Pancreas (tissue), 10 donors: ENCODE measurements around the gene VNN1. TPM values are rescaled to one million over a fixed set of nuclear protein-coding genes. Genes with fewer than 3 reads are reported as not detected.

Experiments
- ATAC-seq, 4 donors: fragments of 200-7000 bp; cut with Tn5 transposase; one replicate each; pipeline versions ENCODE4 v1.8.0 to v1.9.1; 2020; ENCODE audit warnings: mild to moderate bottlenecking in 4 of 4, moderate library complexity in 4 of 4
- DNase-seq, 6 donors: peaks; one replicate each; pipeline ENCODE4 v3.0.0-alpha.2; 2020
- FAIRE-seq: peaks from 2 replicates; lab custom pipeline; 2012; peaks lifted over from hg19 to GRCh38; lab: Jason Lieb, UNC
- H3K27ac ChIP-seq, 4 donors: fragments of 200-600 bp; sonication (generic); 1 replicate in 3 of 4; 2 replicates in 1 of 4; pipeline versions ENCODE4 v1.5.0 to v1.8.0; 2020
- H3K27me3 ChIP-seq, 4 donors: fragments of 200-600 bp; one replicate each; pipeline ENCODE4 v1.8.0; 2021
- H3K36me3 ChIP-seq, 3 donors: fragments of 200-600 bp; sonication (generic) in 1 of 3; one replicate each; pipeline versions ENCODE4 v1.5.0 to v1.8.0; 2020 to 2021
- H3K4me1 ChIP-seq, 3 donors: fragments of 200-600 bp; one replicate each; pipeline ENCODE4 v1.8.0; 2021
- H3K4me3 ChIP-seq, 4 donors: fragments of 200-600 bp; sonication (generic) in 2 of 4; one replicate each; pipeline versions ENCODE4 v1.5.0 to v1.8.0; 2020 to 2021
- H3K9me3 ChIP-seq, 4 donors: fragments of 200-600 bp; one replicate each; pipeline ENCODE4 v1.8.0; 2021
- WGBS, 2 donors: extraction: QIAGEN DNeasy Blood & Tissue Kit; methylation state at CpG; one replicate each; pipeline ENCODE4 v1.1.7; 2013; 5-methylcytosine and 5-hydroxymethylcytosine counted together
- intact Hi-C, 3 donors: fragments of 100-400 bp; cut with DNase I; formaldehyde crosslinking; loops; one replicate each; pipeline versions ENCODE4 v1.11.1 to v1.14.2; 2022
- polyA plus RNA-seq, 2 donors: library from polyadenylated mRNA; stranded (reverse); fragments of 200-250 nt; gene quantifications; one replicate each; pipeline ENCODE4 v1.2.3, GENCODE V29; 2013
- total RNA-seq, 6 donors: library from RNA; stranded (reverse); fragmentation: NEBNext Ultra II Directional in 4 of 6; extraction: Animal tissue kit (Norgen Biotek cat#: 25700) in 4 of 6; gene quantifications; one replicate each; pipeline versions ENCODE4 v1.2.1 to v1.2.4, GENCODE V29; 2021 to 2023
- TF ChIP-seq, protein P1 (sequence below), 4 donors: fragments of 200-600 bp; sonication (generic) in 3 of 4; IDR thresholded peaks; one replicate each; pipeline versions ENCODE4 v1.5.0 to v1.8.0; 2021; ENCODE audit warnings: antibody characterized with exemption in 4 of 4
- donor health status: healthy with polysubstance abuse.
- donor health status: DM: no; HTN: no; CAD: no; lungs with moderate emphysema.
- donor health status: DM: no; HTN: no; CAD: no.
- donor health status: control.
- donor health status: control.
- donor health status: Bipolar disorder and iron deficiency.
- donor health status: DM: yes; HTN: yes; CAD: no.
- donor health status: DM: no; HTN: no; CAD: no.
- donor health status: DM: no; HTN: no; CAD: no.
- donor health status: DM: yes; HTN: yes; CAD: no.

Gene VNN1
- total and polyA plus RNA-seq, 8 donors, result 0.13 to 4.7 (median 1.0) TPM

DNA sequence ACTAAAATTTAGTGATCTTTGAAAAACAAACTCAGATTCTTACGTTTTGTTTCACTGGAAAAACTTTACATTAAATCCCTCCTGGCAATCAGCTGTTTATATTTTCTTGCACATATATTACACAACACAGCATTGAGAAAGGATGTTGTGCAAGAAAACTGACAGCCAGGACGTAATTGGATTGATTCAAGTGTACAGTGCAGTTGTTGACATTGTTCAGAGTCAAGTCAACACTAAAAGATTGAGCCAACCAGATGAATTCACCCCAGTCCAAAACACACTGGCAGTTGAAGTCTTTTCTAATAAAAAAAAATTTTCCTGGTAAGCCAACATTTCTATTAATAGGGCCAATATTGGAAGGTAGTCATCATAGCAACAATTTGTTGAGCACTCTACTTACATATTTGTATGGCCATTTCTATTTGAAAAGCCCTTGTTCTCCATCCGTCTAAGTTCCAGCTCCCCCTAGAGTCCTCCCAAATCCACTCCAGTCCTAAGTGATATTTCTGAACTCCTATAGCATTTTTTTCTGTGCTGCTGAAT lies 20.9 kb upstream of the VNN1 start:
- Histone ChIP-seq H3K4me1 (peaks cover 0 to 37% (median 24%) of the 10 kb centered on the region in 3 donors), H3K27me3 (no peaks in the 10 kb centered on the region), H3K9me3 (no peaks in the 10 kb centered on the region), H3K36me3 (no peaks in the 10 kb centered on the region), H3K4me3 (no peak overlapping the region), H3K27ac (peak overlapping the region in 2 of 4 donors; percentile 79 to 81)
- FAIRE-seq, result no peak
- ATAC-seq, result peak; percentile 87 to 92 (median 90)
- peak in 3 of 6 donors; percentile 19 to 54 (median 31) for DNase-seq
- intact Hi-C loops, result no loop called here
- TF ChIP-seq, protein P1, sequence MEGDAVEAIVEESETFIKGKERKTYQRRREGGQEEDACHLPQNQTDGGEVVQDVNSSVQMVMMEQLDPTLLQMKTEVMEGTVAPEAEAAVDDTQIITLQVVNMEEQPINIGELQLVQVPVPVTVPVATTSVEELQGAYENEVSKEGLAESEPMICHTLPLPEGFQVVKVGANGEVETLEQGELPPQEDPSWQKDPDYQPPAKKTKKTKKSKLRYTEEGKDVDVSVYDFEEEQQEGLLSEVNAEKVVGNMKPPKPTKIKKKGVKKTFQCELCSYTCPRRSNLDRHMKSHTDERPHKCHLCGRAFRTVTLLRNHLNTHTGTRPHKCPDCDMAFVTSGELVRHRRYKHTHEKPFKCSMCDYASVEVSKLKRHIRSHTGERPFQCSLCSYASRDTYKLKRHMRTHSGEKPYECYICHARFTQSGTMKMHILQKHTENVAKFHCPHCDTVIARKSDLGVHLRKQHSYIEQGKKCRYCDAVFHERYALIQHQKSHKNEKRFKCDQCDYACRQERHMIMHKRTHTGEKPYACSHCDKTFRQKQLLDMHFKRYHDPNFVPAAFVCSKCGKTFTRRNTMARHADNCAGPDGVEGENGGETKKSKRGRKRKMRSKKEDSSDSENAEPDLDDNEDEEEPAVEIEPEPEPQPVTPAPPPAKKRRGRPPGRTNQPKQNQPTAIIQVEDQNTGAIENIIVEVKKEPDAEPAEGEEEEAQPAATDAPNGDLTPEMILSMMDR (IDR thresholded peaks at IDR 0.05), result peak in 1 of 4 donors; percentile 16
- WGBS, 2 donors, result 12 to 22% methylated on average over 3 of the region's 3 CpGs

DNA sequence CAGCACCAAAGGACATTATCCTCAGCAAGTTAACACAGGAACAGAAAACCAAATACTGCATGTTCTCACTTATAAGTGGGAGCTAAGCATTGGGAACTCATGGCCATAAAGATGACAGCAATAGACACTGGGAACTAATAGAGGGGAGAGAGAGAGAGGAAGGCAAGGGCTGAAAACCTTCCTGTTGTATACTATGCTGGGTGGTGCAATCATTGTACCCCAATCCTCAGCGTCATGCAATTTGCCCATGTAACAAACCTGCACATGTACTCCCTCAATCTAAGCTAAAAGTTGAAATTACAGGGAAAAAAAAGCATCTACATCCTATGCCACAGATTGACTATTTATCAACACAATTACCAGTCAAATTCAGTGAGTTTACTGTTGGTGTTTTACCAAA lies 20.0 kb upstream of the VNN1 start:
- Histone ChIP-seq H3K4me1 (peaks cover 0 to 37% (median 24%) of the 10 kb centered on the region in 3 donors), H3K27ac (peak overlapping the region in 2 of 4 donors; percentile 79 to 81), H3K4me3 (no peak overlapping the region), H3K36me3 (no peaks in the 10 kb centered on the region), H3K9me3 (no peaks in the 10 kb centered on the region), H3K27me3 (no peaks in the 10 kb centered on the region)
- DNase-seq (no peak), ATAC-seq (no peak), FAIRE-seq (no peak)
- TF ChIP-seq, protein P1 (IDR thresholded peaks at IDR 0.05), result no peak
- intact Hi-C loops, result no loop called here
- 83 to 89% methylated on average over 1 of the region's 1 CpG for WGBS, 2 donors

DNA sequence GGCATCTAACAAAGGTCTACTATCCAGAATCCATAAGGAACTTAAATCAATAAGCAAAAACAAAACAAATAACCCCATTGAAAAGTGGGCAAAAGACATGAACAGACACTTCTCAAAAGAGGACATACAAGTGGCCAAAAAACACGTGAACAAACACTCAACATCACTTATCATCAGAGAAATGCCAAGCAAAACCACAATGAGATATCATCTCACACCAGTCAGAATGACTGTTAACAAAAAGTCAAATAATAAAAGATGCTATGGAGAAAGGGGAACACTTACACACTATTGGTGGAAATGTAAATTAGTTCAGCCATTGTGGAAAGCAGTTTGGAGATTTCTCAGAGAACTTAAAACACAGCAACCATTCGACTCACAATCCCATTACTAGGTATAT lies 19.4 kb upstream of the VNN1 start:
- Histone ChIP-seq H3K27ac (no peak overlapping the region), H3K27me3 (no peaks in the 10 kb centered on the region), H3K9me3 (no peaks in the 10 kb centered on the region), H3K36me3 (no peaks in the 10 kb centered on the region), H3K4me1 (peaks cover 0 to 37% (median 24%) of the 10 kb centered on the region in 3 donors), H3K4me3 (no peak overlapping the region)
- TF ChIP-seq, protein P1 (IDR thresholded peaks at IDR 0.05), result no peak
- no peak for DNase-seq
- intact Hi-C loops, result no loop called here
- FAIRE-seq, result no peak
- ATAC-seq, result no peak
- WGBS, 2 donors, result 80 to 95% methylated on average over 2 of the region's 2 CpGs

DNA sequence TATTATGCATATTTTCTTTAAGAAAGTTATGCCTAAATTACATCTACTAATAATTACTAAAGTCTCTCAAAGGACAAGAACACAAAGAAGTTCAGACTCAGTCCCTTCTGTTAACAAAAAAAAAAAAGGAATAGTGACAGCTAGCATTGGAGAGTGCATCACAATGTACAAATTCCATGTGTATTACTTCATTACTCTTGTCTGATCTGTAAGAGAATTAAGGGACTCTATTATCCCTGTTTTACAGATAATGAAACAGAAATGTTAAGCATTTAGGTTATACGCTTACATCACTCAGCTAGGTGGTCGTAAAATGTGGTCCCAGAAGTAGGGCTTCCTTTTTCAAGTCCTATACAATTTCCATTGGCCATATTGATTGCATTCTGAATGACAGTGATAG lies 17.2 kb upstream of the VNN1 start:
- Histone ChIP-seq H3K36me3 (no peaks in the 10 kb centered on the region), H3K27me3 (no peaks in the 10 kb centered on the region), H3K4me3 (no peak overlapping the region), H3K27ac (no peak overlapping the region), H3K4me1 (peaks cover 0 to 26% (median 20%) of the 10 kb centered on the region in 3 donors), H3K9me3 (no peaks in the 10 kb centered on the region)
- DNase-seq (no peak), ATAC-seq (no peak), FAIRE-seq (no peak)
- 87 to 92% methylated on average over 2 of the region's 2 CpGs for WGBS, 2 donors
- intact Hi-C loops, result no loop called here
- TF ChIP-seq, protein P1 (IDR thresholded peaks at IDR 0.05), result no peak

DNA sequence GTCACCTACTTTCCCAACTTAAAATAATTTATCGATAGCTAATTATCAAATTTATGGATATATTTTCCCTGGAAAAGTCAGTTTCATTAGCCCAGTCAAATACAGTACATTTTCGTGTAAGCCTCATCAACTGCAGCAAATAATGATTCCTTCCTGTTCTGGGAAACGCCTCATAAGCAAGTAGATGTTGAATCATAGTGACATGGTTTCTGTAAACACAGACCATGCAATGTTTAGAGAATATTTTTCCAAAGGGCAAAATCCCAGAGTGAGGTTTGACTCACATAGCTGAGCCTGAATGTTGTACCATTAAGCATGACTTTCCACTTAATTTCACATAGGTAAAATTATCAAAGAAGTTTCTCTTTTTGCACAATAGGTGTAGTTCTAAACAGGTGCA lies 16.7 kb upstream of the VNN1 start:
- H3K36me3 ChIP-seq, result no peaks in the 10 kb centered on the region
- H3K27ac ChIP-seq, result peak overlapping the region in 1 of 4 donors; percentile 17
- FAIRE-seq, result no peak
- peaks cover 0 to 22% (median 15%) of the 10 kb centered on the region in 3 donors for H3K4me1 ChIP-seq
- H3K4me3 ChIP-seq, result no peak overlapping the region
- no peaks in the 10 kb centered on the region for H3K27me3 ChIP-seq
- intact Hi-C loops, result no loop called here
- H3K9me3 ChIP-seq, result no peaks in the 10 kb centered on the region
- 72 to 81% methylated on average over 3 of the region's 3 CpGs for WGBS, 2 donors
- TF ChIP-seq, protein P1 (IDR thresholded peaks at IDR 0.05), result no peak
- peak in 3 of 4 donors; percentile 36 to 71 (median 46) for ATAC-seq
- DNase-seq, result no peak
